DOHH2 (cell line): ENCODE data around the gene MFF.

Experiments used
- H3F3A ChIP-seq: fragments of 200-600 bp; sonication (generic), shearing (Covaris generic); 2 replicates; pipeline ENCODE4 v1.6.0; 2016; ENCODE audit warnings: antibody characterized with exemption, mild to moderate bottlenecking; ENCODE audit not compliant: control insufficient read depth, insufficient read depth
- H3K27ac ChIP-seq: fragments of 200-600 bp; sonication (generic); 2 replicates; pipeline ENCODE4 v1.5.1; 2014; ENCODE audit warnings: low read depth, mild to moderate bottlenecking, low read length, moderate library complexity
- H3K27me3 ChIP-seq: fragments of 200-600 bp; sonication (generic); 2 replicates; pipeline ENCODE4 v1.6.1; 2014; ENCODE audit warnings: mild to moderate bottlenecking, low read length, mixed read lengths; ENCODE audit not compliant: control insufficient read depth
- H3K36me3 ChIP-seq: fragments of 200-600 bp; sonication (generic); 2 replicates; pipeline ENCODE4 v1.6.1; 2014; ENCODE audit warnings: mild to moderate bottlenecking, low read length, moderate library complexity, mixed read lengths; ENCODE audit not compliant: control insufficient read depth
- H3K4me1 ChIP-seq: fragments of 200-600 bp; sonication (generic); 2 replicates; pipeline ENCODE4 v1.6.1; 2014; ENCODE audit warnings: mild to moderate bottlenecking, low read length, mixed read lengths; ENCODE audit not compliant: control insufficient read depth
- H3K4me2 ChIP-seq: fragments of 200-600 bp; sonication (generic); 2 replicates; pipeline ENCODE4 v1.6.0; 2014; ENCODE audit warnings: mild to moderate bottlenecking, low read length, moderate library complexity
- H3K4me3 ChIP-seq: fragments of 200-600 bp; sonication (generic); 2 replicates; pipeline ENCODE4 v1.5.1; 2014; ENCODE audit warnings: mild to moderate bottlenecking, low read length, mixed read lengths
- H3K79me2 ChIP-seq: fragments of 200-600 bp; sonication (generic); 2 replicates; pipeline ENCODE4 v1.6.1; 2014; ENCODE audit warnings: mild to moderate bottlenecking, low read length, mixed read lengths; ENCODE audit not compliant: control insufficient read depth
- H3K9me2 ChIP-seq: fragments of 200-600 bp; sonication (generic); replicated peaks from 2 replicates; pipeline ENCODE4 v1.6.1; 2014; ENCODE audit warnings: mild to moderate bottlenecking, low read length, mixed read lengths; ENCODE audit not compliant: control insufficient read depth
- H3K9me3 ChIP-seq: fragments of 200-600 bp; sonication (generic); 2 replicates; pipeline ENCODE4 v1.6.1; 2014; ENCODE audit warnings: antibody characterized with exemption, low read length, mixed read lengths; ENCODE audit not compliant: control insufficient read depth, insufficient read depth
- H4K20me1 ChIP-seq: fragments of 200-600 bp; sonication (generic); 2 replicates; pipeline ENCODE4 v1.6.0; 2014; ENCODE audit warnings: low read depth, mild to moderate bottlenecking, antibody characterized with exemption, low read length, moderate library complexity; ENCODE audit not compliant: control insufficient read depth, insufficient read depth
- EZH2phosphoT487 ChIP-seq: fragments of 200-600 bp; sonication (generic); IDR thresholded peaks from 2 replicates; pipeline ENCODE4 v1.6.1; 2017; ENCODE audit warnings: borderline replicate concordance, mild to moderate bottlenecking, antibody characterized with exemption, low read length, moderate library complexity, mixed read lengths
- TF ChIP-seq, protein P1 (sequence below): fragments of 200-600 bp; sonication (generic); IDR thresholded peaks from one replicate; pipeline ENCODE4 v1.5.1; 2014; ENCODE audit warnings: antibody characterized with exemption, mild to moderate bottlenecking, low read depth, low read length; ENCODE audit not compliant: poor library complexity, severe bottlenecking

Gene MFF

DNA sequence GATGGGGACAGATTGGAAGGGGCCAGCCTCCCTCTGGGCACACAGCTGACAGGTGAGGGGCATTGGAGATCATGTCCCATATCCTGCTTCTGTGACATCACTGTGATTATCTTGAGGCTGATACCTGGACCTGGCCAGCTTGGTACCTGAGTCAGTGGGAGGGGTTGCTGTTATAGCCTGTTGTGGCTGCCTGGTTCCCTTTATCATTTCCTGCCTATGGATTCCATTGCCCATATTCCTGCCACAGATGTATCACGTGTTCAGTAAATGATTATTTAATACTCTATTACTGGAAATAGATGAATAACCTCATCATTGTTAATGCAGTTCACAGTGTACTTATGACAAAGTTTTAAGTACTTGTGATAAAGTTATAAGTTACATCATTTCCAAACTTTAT is 70.5 kb downstream of the MFF start:
- no peak overlapping the region for H3K4me2 ChIP-seq
- TF ChIP-seq EZH2phosphoT487, result no peak
- TF ChIP-seq, protein P1, sequence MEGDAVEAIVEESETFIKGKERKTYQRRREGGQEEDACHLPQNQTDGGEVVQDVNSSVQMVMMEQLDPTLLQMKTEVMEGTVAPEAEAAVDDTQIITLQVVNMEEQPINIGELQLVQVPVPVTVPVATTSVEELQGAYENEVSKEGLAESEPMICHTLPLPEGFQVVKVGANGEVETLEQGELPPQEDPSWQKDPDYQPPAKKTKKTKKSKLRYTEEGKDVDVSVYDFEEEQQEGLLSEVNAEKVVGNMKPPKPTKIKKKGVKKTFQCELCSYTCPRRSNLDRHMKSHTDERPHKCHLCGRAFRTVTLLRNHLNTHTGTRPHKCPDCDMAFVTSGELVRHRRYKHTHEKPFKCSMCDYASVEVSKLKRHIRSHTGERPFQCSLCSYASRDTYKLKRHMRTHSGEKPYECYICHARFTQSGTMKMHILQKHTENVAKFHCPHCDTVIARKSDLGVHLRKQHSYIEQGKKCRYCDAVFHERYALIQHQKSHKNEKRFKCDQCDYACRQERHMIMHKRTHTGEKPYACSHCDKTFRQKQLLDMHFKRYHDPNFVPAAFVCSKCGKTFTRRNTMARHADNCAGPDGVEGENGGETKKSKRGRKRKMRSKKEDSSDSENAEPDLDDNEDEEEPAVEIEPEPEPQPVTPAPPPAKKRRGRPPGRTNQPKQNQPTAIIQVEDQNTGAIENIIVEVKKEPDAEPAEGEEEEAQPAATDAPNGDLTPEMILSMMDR, result no peak
- H3K27me3 ChIP-seq, result no peaks in the 10 kb centered on the region
- H3K9me2 ChIP-seq, result no peaks in the 10 kb centered on the region
- no peaks in the 10 kb centered on the region for H3K79me2 ChIP-seq
- H3F3A ChIP-seq, result no peaks in the 10 kb centered on the region
- no peaks in the 10 kb centered on the region for H3K4me1 ChIP-seq
- H3K4me3 ChIP-seq, result no peak overlapping the region
- no peaks in the 10 kb centered on the region for H3K36me3 ChIP-seq
- no peaks in the 10 kb centered on the region for H4K20me1 ChIP-seq
- H3K9me3 ChIP-seq, result no peaks in the 10 kb centered on the region
- no peak overlapping the region for H3K27ac ChIP-seq

DNA sequence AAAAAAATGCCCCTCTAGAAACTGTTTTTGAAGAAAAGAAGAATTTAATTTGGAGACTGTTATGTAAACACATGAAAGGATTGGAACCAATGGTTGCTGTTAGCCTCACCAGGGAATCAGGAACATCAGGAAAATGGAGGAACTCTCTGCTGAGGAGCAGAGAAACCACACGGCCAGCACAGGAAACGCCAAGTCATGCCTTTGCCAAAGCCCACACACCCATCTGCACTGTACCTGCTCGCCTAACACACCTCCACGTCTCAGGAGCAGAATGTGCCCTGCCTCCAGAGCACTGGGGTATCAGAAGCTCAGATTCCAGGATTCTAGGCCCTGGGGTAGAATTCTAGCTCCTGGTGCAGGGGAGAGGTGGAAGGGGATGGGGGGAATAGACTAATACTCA is 72.5 kb downstream of the MFF start:
- no peaks in the 10 kb centered on the region for H3K27me3 ChIP-seq
- H3F3A ChIP-seq, result no peaks in the 10 kb centered on the region
- H3K4me1 ChIP-seq, result no peaks in the 10 kb centered on the region
- H3K27ac ChIP-seq, result no peak overlapping the region
- no peaks in the 10 kb centered on the region for H3K79me2 ChIP-seq
- H3K4me3 ChIP-seq, result no peak overlapping the region
- TF ChIP-seq, protein P1, result no peak
- no peak for TF ChIP-seq EZH2phosphoT487
- H3K9me2 ChIP-seq, result no peaks in the 10 kb centered on the region
- H3K9me3 ChIP-seq, result no peaks in the 10 kb centered on the region
- H3K36me3 ChIP-seq, result no peaks in the 10 kb centered on the region
- H3K4me2 ChIP-seq, result no peak overlapping the region
- no peaks in the 10 kb centered on the region for H4K20me1 ChIP-seq

DNA sequence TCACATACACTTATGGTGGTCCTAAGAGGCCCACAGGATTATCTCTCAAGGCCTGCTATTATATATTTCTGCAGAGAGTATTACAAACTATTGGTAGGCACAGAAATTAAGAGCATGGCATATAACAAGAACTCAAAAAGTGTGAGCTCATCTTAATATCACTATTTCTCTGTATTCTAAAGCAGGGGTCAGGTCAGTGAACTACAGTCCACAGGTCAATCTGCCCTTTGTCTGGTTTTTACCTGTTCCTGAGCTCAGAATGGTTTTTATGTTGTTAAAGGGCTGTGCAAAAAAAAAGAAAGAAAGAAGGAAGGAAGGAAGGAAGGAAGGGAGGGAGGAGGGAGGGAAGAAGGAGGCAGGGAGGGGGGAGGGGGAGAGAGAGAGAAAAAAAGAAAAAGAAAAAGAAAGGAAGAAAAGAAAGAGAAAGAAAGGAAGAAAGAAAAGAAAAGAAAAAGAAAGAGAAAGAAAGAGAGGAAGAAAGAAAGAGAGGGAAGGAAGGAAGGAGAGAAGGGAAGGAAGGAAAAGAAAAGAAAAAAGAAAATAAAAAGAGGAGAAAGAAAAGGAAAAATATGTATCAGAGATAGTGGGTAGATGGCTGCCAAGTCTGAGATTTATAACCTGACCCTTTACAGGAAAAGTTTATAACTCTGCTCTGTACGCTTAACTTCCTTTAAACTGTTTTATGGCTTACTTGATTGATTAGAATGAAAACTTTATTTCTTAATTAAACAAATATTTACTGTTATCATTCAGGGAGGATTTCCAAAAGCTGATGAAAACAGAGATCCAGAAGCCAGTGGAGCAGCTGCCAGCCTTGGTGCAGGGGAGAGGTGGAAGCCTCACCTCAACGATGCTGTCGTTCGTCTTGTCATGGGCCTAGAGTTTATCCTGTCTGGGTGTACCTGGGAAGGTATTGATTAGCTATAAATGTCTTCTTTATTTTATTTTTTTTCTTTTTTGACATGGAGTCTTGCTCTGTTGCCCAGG is 73.9 kb downstream of the MFF start:
- Histone ChIP-seq H3K27ac (no peak overlapping the region), H4K20me1 (no peaks in the 10 kb centered on the region), H3K4me3 (no peak overlapping the region), H3K4me1 (no peaks in the 10 kb centered on the region), H3K9me2 (no peaks in the 10 kb centered on the region), H3F3A (no peaks in the 10 kb centered on the region), H3K27me3 (no peaks in the 10 kb centered on the region), H3K4me2 (no peak overlapping the region), H3K9me3 (no peaks in the 10 kb centered on the region), H3K36me3 (no peaks in the 10 kb centered on the region), H3K79me2 (no peaks in the 10 kb centered on the region)
- TF ChIP-seq EZH2phosphoT487, result no peak
- TF ChIP-seq, protein P1, result no peak
